ENCODE measurements around the gene ANKMY1. TPM values are rescaled to one million over a fixed set of nuclear protein-coding genes. Genes with fewer than 3 reads are reported as not detected.
"Not testable (repeated sequence)": the region's sequence is repeated elsewhere in the genome, so short reads cannot be mapped to it uniquely, and the experiment has no call there.

Gene ANKMY1
- total RNA-seq, 1 donor from 2014 or later, result 5.1 TPM

DNA sequence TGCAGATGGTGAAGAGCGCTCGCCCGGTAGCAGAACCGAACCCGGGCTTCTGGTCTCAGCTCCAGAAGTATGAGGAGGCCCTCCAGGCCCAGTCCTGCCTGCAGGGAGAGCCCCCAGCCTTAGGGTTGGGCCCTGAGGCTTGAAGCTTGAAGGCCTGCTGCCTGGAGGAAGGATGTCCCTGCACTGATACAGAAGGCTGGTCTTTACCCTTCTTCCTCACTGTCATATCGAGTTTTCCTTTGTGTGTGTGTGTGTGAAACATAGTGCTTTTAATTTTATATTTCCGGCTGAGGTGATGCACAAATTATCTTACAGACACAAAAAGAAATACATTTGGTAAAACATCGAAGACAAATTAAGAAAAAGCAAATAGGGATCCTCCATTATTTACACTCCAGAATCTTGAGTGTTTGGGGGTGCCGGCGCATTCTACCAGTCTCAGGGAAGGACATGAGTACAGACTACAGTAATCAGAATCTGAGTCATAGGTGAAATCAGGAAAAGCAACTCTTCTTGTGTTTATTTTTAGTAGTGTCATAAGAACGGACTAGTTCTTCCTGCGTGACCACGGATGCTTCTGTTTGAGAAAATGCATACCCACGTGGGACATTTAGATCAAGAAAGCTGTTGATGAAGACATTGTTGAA lies 3.7 kb upstream of the ANKMY1 start:
- DNase-seq, result no peak
- no peak for ATAC-seq
- intact Hi-C loops (cut with micrococcal nuclease), result no loop called here

DNA sequence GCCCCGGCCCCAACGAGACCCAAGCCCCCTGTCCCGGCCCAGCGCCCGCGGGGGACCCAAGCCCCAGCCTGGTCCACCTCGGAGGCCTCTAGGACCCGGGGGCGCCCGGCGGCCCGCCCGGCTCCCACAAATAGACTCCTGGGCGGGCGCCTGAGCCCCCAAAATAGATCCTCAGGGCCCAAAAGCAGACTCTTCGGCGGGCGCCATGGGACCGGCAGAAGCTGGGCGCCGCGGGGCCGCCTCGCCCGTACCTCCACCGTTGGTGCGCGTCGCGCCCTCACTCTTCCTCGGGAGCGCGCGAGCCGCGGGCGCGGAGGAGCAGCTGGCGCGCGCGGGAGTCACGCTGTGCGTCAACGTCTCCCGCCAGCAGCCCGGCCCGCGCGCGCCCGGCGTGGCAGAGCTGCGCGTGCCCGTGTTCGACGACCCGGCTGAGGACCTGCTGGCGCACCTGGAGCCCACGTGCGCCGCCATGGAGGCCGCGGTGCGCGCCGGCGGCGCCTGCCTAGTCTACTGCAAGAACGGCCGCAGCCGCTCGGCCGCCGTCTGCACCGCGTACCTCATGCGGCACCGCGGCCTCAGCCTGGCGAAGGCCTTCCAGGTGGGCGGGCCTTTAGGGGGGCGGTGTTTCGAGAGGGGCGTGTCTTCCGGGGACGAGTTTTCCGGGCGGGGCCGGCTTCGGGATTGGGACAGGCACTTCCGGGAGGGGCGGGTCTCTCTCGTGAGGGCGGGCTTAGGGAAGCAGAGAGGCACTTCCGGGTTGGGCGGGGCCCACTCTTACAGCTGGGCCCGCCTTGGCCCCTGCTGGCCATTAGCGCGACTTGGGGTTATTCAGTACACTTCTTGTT lies 2.9 kb upstream of the ANKMY1 start:
- intact Hi-C loops (cut with micrococcal nuclease), result no loop called here
- peak; percentile 85 for ATAC-seq
- DNase-seq, result peak; percentile 100

DNA sequence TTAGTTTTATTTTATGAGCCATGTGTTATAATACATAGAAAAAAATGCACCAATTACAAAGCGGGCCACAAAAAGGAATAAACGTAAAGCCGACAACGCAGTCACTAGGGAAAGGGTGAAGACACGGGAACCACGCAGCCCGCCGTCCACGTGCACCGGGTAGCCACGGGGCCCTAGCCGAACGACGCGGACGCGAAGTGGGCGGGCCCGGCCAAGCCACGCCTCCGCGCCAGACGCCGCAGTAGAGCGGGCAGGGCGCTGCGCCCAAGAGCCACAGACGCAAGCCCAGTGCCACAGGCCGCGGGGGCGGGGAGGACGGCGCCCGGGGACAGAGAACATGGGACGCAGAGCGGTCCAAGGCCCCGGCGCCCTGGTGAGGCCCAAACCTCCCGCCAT lies 2.3 kb upstream of the ANKMY1 start, which contains the start of gene DUSP28:
Gene DUSP28 (plus strand): TSS at position 274 of the 396 bp plus-strand sequence. CDS start 328 bp downstream, outside the sequence.
- ATAC-seq, result peak; percentile 86
- DNase-seq, result peak; percentile 97
- intact Hi-C loops (cut with micrococcal nuclease), result no loop called here

DNA sequence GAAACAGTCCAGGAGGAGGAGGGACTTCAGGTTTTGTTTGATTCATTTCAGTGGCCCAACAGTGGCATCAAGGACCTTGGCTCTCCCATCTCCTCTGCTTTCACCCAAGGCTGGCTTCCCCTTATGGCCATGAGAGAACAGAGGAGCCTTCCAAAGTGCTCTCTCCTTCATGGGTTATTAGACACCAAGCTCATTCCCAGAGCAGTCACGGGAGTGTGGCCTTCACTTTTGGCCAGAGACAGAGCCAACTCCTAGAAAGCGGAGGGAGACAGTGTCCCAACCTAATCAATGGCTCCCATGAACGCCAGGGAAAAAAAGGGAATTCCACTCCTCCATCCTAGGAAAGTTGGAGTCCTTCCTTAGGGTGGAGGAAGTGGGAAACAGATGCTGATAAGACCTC lies 1.5 kb upstream of the ANKMY1 start:
- ATAC-seq (no peak), DNase-seq (no peak)
- intact Hi-C loops (cut with micrococcal nuclease), result no loop called here

DNA sequence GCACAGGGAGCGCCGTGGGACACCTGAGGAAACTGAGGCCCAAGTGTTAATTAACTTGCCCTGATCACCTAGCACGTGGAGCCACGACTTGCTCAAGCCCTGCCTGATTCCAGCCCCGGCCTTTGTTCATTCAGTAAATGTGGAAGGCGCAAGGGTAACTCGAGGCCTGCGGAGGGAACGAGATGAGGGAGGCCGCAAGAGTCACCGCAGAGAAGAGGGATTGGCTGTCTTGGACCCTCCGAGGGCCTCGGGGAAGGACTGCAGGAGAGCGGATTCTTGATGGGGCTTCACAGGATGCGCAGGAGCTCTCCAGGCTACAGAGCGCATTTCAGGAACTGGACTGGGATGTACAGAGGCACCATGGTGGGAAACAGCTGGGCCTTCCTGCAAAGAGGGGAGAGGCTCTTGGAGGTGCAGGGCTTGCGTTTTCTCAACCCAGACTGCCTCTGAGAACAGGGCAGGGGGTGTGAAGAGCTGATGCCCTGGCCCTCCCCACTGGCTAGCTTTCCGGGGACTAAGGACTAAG lies 511 bp upstream of the ANKMY1 start:
- intact Hi-C loops (cut with micrococcal nuclease), result no loop called here
- ATAC-seq (no peak), DNase-seq (no peak)

DNA sequence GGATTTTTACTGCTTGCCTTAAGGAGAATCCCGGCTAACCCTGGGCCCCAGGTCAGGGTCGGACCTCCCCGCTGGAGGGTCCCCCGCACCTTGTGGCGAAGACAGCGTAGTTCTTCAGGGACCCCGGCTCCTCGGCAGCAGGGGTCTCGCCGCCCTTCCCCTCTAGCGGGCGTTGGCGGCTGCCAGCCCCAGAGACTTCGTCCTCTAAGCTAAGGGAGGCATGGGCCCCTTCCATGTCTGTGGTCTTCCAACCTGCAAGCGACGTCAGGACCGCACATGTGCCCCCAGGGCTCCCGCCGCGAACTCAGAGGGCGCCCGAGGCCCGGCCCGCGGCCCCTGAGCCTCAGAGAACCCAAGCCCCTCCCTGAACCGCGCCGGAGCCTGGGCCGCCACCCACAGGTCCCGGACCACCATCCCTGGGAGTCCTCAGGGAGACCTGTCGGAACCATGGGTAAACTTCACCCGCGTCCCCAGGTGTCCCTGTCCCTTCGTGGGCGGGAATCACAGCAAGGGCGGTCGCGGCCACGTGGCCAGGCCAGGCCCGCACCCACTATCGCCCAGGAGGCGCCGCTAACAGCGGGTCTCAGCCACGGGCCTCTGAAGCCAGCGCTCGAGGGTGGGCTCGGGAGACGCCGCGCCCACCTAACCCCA lies 562 bp downstream of the ANKMY1 start:
- intact Hi-C loops (cut with micrococcal nuclease), result no loop called here
- DNase-seq, result no peak
- no peak for ATAC-seq

DNA sequence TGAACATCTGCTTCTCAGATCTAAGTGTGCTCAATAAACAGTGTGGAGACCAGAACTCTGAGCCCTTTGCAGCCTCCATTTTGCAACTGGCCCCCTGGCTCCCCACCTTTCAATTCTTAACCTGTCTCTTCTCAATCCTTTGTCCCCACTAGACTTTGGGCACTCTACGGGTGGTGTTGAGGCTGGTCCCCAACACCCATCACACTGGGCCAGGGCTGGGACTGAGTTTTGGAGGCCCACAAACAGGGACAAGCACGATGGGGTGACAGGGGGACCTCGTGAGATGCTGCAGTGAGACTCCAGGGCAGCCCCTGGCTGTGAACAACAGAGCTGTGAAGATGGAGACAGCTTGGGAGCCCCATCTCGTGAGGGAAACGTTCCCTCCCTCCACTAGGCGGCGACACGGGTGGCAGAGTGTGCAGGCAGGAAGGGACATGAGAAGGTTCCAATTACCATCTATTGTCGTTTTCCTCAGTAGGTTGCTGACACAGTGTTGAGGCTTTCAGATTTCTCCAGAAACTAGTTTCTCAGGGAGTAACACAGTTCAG lies 1.2 kb downstream of the ANKMY1 start:
- intact Hi-C loops (cut with micrococcal nuclease), result no loop called here

DNA sequence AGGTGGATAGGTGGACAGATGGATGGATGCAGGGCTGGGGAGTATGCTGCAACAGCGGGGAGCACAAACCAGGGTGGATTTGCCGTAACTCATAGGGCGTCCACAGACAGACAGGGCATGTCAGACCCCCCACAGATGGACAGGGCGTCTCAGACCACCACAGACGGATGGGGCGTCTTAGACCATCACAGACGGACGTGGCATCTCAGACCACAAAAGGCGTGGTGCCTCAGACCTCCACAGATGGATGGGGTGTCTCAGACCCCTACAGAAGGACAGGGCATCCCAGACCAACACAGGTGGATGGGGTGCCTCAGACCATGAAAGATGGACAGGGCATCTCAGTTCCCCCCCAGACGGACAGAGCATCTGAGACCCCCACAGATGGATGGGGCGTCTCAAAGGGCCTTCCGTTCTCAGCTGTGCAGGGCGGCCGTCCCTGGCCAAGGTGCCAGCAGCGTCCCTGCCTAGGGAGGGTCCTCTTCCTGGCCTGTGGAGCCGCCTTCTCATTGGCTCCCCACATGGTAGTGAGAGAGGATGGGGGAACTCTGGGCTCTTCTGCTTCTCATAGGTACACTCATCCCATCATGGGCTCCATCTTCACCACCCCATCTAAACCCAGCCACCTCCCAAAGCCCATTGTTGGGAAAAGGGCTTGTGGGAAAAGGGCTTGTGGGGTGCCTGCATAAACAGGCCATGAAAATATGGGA lies 2.1 kb downstream of the ANKMY1 start:
- ATAC-seq, result no peak
- DNase-seq, result no peak
- intact Hi-C loops (cut with micrococcal nuclease), result no loop called here

More for the DNA sequence above, 1.2 kb downstream of the ANKMY1 start:
- DNase-seq (no peak), ATAC-seq (no peak)

DNA sequence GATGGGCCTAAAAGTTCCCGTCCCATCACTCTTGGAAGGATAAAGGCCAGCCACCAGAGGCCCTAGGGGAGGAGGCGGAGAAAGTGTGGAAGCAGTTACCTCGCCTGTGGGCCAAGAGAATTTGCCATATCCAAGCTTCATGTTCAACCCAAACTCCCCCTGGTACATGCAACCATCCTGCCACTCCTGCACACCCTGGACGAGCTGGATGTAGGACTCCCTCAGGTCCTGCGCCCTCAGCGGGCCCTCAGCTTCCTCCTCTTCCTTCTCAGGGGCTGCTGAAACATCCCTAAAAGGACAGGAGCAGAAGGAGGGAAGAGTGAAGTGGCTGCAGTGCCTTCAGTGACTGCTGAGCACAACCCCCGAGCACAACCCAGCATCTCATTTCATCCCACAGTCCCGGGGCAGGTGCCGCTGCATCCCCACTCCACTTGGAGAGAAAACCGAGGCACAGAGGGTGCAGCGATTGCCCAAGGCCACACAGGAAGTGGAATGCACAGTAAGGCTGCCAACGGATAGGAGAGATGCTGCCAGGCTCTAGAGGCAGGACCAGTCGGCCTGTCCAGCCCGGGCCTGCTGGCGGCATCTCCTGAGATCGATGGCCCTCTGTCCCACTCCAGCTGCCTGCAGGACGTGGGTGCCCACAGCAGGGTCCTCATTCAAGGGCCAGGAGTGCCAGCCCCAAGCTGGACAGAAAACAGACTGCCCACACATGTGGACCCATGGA lies 2.9 kb downstream of the ANKMY1 start:
- ATAC-seq (no peak), DNase-seq (no peak)
- intact Hi-C loops (cut with micrococcal nuclease), result no loop called here

DNA sequence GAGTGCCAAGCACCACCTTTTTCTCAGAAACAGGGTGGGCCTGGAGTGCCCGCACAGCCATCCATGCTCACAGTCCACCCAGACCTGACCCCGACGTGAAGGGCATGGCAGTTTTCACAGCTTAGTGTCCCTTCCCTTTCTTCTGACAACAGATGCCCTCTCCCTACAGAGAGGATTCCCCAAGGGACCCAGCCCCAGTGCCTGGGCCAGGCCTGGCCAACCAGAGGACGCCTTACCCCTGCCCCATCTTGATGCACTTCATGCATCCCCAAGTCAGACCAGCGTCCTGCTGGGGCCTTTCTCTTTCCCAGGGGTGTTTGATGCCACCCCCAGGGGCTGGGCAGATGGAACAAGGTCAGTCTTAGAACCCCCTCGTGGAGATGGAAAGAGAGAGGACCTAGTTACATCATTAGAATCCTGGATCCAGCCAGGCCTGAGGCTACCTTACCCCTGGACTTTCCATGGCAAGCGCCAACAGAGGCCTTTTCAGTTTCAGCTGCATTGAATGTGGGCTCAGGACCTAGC lies 3.8 kb downstream of the ANKMY1 start:
- no peak for ATAC-seq
- no peak for DNase-seq
- intact Hi-C loops (cut with micrococcal nuclease), result no loop called here

DNA sequence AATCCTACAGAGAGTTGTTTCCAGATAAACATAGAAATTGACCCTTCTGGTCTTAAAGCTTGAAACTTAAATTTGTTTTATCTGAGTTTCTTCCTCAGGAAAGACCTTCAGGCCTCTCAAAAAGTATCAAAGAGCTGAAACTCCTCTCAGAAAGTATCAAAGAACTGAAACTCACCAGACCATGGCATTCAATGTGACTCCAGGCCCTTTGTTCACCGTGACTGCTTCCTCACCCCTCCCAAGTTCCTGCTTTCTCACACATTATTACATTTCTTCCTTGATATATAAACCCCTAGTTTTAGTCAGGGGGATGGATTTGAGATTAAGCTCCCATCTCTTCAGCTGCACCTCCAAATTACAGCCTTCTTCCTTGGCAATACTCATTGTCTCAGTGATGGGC lies 6.0 kb downstream of the ANKMY1 start:
- DNase-seq, result no peak
- no peak for ATAC-seq
- intact Hi-C loops (cut with micrococcal nuclease), result no loop called here

DNA sequence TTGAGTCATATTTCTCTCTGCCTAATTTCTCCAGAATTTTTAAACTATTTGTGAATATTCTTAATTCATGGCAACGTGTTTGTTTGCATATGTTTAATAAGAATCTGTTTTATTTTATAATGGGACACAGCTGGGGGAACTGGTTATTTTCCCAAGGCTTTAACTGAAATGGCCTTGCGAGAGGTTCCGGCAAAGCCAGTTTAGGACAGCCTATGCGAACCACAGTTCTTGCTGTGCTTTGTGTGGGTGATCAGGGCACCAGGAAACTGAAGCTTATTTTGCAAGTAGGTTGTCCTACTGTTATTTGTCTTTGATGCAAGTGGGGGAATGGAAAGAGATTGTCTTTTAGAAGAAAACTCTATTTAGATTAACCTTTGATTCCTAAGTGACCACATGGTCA lies 6.5 kb downstream of the ANKMY1 start:
- intact Hi-C loops (cut with micrococcal nuclease), result no loop called here

DNA sequence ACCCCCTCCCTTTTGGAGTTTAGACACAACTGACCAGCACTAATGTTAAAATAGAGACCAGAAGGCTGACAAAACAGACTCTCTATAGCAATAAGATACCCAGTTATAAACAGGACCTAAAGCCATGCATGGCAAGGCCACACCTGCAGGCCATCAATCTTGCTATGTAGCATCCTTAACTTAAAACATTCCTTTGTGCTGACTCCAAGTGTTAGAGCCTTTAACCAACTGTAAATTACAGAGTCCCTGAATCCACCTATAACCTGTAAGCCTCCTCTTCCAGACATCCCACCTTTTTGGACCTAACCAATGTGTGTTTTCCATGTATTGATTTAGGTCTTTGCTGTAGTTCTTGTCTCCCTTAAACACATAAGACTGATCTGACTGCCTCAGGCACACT lies 17.9 kb downstream of the ANKMY1 start:
- ATAC-seq, result no peak
- no peak for DNase-seq
- intact Hi-C loops (cut with micrococcal nuclease), result no loop called here

More for the DNA sequence above, 6.5 kb downstream of the ANKMY1 start:
- no peak for DNase-seq
- ATAC-seq, result no peak

DNA sequence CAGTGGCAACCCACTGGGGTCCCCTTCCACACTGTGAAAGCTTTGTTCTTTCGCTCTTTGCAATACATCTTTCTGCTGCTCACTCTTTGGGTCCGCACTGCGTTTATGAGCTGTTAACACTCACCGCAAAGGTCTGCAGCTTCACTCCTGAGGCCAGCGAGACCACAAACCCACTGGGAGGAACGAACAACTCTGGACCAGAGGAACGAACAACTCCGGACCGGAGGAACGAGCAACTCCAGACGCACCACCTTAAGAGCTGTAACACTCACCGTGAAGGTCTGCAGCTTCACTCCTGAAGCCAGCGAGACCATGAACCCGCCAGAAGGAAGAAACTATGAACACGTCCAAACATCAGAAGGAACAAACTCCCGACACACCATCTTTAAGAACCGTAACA lies 18.7 kb downstream of the ANKMY1 start:
- ATAC-seq; intact Hi-C loops (cut with micrococcal nuclease); DNase-seq: not testable (repeated sequence)

DNA sequence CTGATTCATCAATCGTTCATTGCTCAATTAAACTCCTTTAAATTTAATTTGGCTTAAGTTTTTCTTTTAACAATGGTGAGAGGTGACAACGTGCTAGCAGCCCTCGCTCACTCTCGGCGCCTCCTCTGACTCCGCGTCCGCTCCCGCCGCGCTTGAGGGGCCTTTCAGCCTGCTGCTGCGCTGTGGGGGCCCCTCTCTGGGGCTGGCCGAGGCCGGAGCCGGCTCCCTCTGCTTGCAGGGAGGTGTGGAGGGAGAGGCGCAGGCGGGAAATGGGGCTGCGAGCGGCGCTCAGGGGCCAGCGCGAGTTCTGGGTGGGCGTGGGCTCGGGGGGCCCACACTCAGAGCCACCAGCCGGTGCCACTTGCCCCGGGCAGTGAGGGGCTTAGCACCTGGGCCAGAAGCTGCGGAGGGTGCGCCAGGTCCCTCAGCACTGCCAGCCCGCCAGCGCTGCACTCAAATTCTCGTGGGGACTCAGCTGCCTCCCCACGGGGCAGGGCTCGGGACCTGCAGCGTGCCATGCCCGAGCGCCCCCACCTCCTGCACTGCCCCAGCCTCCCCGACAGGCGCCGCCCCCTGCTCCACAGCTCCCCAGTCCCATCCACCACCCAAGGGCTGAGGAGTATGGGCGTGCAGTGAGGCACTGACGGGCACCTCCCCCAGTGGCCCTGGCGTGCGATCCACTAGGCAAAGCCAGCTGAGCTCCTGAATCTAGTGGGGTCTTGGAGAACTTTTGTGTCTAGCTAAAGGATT lies 19.6 kb downstream of the ANKMY1 start:
- intact Hi-C loops (cut with micrococcal nuclease), result no loop called here
- ATAC-seq (no peak), DNase-seq (no peak)

DNA sequence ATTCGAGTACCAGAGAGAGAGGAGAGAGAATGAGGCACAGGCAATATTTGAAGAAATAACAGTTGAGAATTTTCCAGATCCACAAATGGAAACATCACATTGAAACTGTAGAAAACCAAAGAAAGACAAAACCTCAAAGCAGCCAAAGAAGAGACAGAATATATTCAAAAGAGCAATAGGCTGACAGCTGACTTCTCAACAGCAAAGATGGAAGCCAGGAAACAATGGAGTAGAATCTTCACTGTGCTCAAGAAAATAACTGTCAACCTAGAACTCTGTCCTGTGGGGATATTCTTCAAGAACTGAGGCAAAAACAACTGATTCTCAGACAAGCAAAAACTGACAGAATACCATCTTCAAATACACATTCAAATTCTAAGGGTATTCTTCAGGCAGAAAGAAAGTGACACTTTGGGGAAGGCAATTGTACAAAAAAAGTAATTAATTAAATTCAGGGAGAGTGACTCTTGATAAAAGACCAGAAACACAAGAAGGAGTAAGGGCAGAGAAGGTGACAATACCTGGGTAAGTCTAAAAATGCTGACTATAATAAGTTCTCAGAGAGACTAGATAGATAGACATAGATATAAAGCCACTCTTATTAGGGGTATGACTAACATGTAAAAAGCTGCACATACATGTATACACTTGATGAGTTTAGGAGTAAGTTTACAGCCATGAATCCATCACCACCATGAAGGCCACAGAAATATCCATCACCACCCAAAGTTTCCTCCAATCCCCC lies 25.6 kb downstream of the ANKMY1 start:
- no peak for ATAC-seq
- no peak for DNase-seq
- intact Hi-C loops (cut with micrococcal nuclease), result no loop called here

DNA sequence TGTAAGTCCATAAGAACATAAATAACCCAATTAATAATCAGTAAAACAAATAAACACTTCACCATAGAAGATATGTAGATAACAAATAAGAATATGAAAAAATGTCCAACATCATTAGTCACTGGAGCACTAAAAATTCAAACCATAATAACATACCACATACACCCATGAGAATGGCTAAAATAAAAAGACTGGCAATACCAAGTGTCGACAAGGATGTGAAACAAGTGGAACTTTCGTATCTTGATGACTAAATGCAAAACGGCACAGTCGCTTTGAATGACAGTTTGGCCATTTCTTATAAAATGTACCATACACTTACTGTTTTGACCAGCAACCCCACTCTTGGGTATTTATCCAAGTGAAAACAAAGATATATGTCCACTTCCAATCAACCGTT lies 26.8 kb downstream of the ANKMY1 start:
- intact Hi-C loops (cut with micrococcal nuclease), result no loop called here
- no peak for ATAC-seq
- DNase-seq, result no peak
